GM23338 (cell line): ENCODE data around the gene CCT6B. TPM values are rescaled to one million over a fixed set of nuclear protein-coding genes. Genes with fewer than 3 reads are reported as not detected.

Experiments
- ATAC-seq: fragments of 200-7000 bp; cut with Tn5 transposase; 3 replicates; pipeline ENCODE4 v1.9.1; 2020
- DNase-seq: peaks from one replicate; pipeline ENCODE4 v3.0.0-alpha.2; 2015; ENCODE audit warnings: low spot score
- H2AFZ ChIP-seq: fragments of 200-600 bp; sonication (generic); 2 replicates; pipeline ENCODE4 v1.8.0; 2016; ENCODE audit warnings: antibody characterized with exemption, mild to moderate bottlenecking, moderate library complexity
- H3F3A ChIP-seq: fragments of 200-600 bp; sonication (generic); replicated peaks from 2 replicates; pipeline ENCODE4 v1.8.0; 2017; ENCODE audit warnings: antibody characterized with exemption, mixed run types, low read depth
- H3K27ac ChIP-seq: fragments of 200-600 bp; sonication (generic); 2 replicates; pipeline ENCODE4 v1.6.1; 2016; ENCODE audit warnings: low read depth
- H3K27me3 ChIP-seq: fragments of 200-600 bp; sonication (generic); 2 replicates; pipeline ENCODE4 v1.8.0; 2016; ENCODE audit warnings: mild to moderate bottlenecking, mixed run types, moderate library complexity; ENCODE audit not compliant: insufficient read depth
- H3K36me3 ChIP-seq: fragments of 200-600 bp; sonication (generic); 2 replicates; pipeline ENCODE4 v1.8.0; 2016; ENCODE audit warnings: mild to moderate bottlenecking; ENCODE audit not compliant: insufficient read depth
- H3K4me1 ChIP-seq: fragments of 200-600 bp; sonication (generic); 2 replicates; pipeline ENCODE4 v1.8.0; 2016; ENCODE audit warnings: mild to moderate bottlenecking, moderate library complexity; ENCODE audit not compliant: insufficient read depth
- H3K4me2 ChIP-seq: fragments of 200-600 bp; sonication (generic); 2 replicates; pipeline ENCODE4 v1.7.1; 2017; ENCODE audit warnings: mixed run types
- H3K4me3 ChIP-seq: fragments of 200-600 bp; sonication (generic); 2 replicates; pipeline ENCODE4 v1.6.1; 2016; ENCODE audit warnings: mixed run types
- H3K79me2 ChIP-seq: fragments of 200-600 bp; sonication (generic); replicated peaks from 2 replicates; pipeline ENCODE4 v1.8.0; 2017; ENCODE audit warnings: mild to moderate bottlenecking; ENCODE audit not compliant: insufficient read depth
- H3K9me2 ChIP-seq: fragments of 200-600 bp; sonication (generic); 2 replicates; pipeline ENCODE4 v1.8.0; 2017; ENCODE audit not compliant: insufficient read depth
- H4K20me1 ChIP-seq: fragments of 200-600 bp; sonication (generic); replicated peaks from 2 replicates; pipeline ENCODE4 v1.8.0; 2017; ENCODE audit warnings: mild to moderate bottlenecking; ENCODE audit not compliant: insufficient read depth
- H3K27ac Mint-ChIP-seq: 2 replicates; pipeline ENCODE4 v1.8.0; 2020; ENCODE audit warnings: inconsistent platforms, mild to moderate bottlenecking, moderate library complexity, mixed read lengths
- H3K27me3 Mint-ChIP-seq: 3 replicates; pipeline ENCODE4 v1.8.0; 2022; ENCODE audit warnings: low read depth, mild to moderate bottlenecking, moderate library complexity, mixed read lengths, inconsistent platforms; ENCODE audit not compliant: insufficient read depth, poor library complexity
- H3K36me3 Mint-ChIP-seq: 3 replicates; pipeline ENCODE4 v1.8.0; 2021; ENCODE audit warnings: low read depth, mild to moderate bottlenecking, inconsistent platforms, moderate library complexity, mixed read lengths
- H3K4me1 Mint-ChIP-seq: 3 replicates; pipeline ENCODE4 v1.8.0; 2020; ENCODE audit warnings: mild to moderate bottlenecking, inconsistent platforms, mixed read lengths
- H3K4me3 Mint-ChIP-seq: 3 replicates; pipeline ENCODE4 v1.8.0; 2021; ENCODE audit warnings: moderate library complexity, mild to moderate bottlenecking, inconsistent platforms, mixed read lengths
- H3K9me3 Mint-ChIP-seq: 3 replicates; pipeline ENCODE4 v1.8.0; 2020; ENCODE audit warnings: moderate library complexity, mild to moderate bottlenecking, inconsistent platforms, mixed read lengths
- CREB1 ChIP-seq: fragments of 250-450 bp; sonication (Bioruptor Pico); IDR thresholded peaks from 2 replicates; pipeline ENCODE4 v1.5.0; 2020; ENCODE audit warnings: low read depth, mild to moderate bottlenecking, moderate library complexity
- CTCF ChIP-seq, 2 experiments: fragments of 200-600 bp in 1 of 2; sonication (generic) in 1 of 2; conservative IDR thresholded peaks; 2 replicates each; pipeline versions ENCODE4 v1.5.1 to v1.6.1; 2016 to 2017; ENCODE audit warnings: antibody characterized with exemption in 2 of 2, low read depth in 2 of 2, mild to moderate bottlenecking in 2 of 2, moderate library complexity in 1 of 2
- ETS1 ChIP-seq: IDR thresholded peaks from 2 replicates; pipeline ENCODE4 v1.6.1; 2016; ENCODE audit warnings: antibody characterized with exemption
- EZH2 ChIP-seq: fragments of 200-600 bp; sonication (generic); IDR thresholded peaks from one replicate; pipeline ENCODE4 v1.8.0; 2017; ENCODE audit warnings: antibody characterized with exemption, mild to moderate bottlenecking, low read depth; ENCODE audit not compliant: unreplicated experiment
- EZH2phosphoT487 ChIP-seq: fragments of 200-600 bp; sonication (generic); IDR thresholded peaks from one replicate; pipeline ENCODE4 v1.8.1; 2018; ENCODE audit warnings: antibody characterized with exemption; ENCODE audit not compliant: unreplicated experiment
- JUNB ChIP-seq: IDR thresholded peaks from one replicate; pipeline ENCODE4 v1.6.1; 2016; ENCODE audit warnings: antibody characterized with exemption; ENCODE audit not compliant: unreplicated experiment
- NANOG ChIP-seq: IDR thresholded peaks from 2 replicates; pipeline ENCODE4 v1.6.1; 2016; ENCODE audit warnings: antibody characterized with exemption, borderline replicate concordance
- POLR2AphosphoS5 ChIP-seq: IDR thresholded peaks from 2 replicates; pipeline ENCODE4 v1.6.1; 2016; ENCODE audit warnings: antibody characterized with exemption, low read depth
- STAT1 ChIP-seq: IDR thresholded peaks from one replicate; pipeline ENCODE4 v1.6.1; 2016; ENCODE audit warnings: antibody characterized with exemption; ENCODE audit not compliant: unreplicated experiment
- ZNF114 ChIP-seq: fragments of 250-450 bp; sonication (Bioruptor Pico); IDR thresholded peaks from 2 replicates; pipeline ENCODE4 v1.5.0; 2020; ENCODE audit warnings: mild to moderate bottlenecking, moderate library complexity
- ZNF331 ChIP-seq: fragments of 250-450 bp; sonication (Bioruptor Pico); IDR thresholded peaks from 2 replicates; pipeline ENCODE4 v1.5.0; 2020; ENCODE audit warnings: low read depth, mild to moderate bottlenecking, moderate library complexity
- polyA plus RNA-seq: library from polyadenylated mRNA; unstranded; fragments of >200 nt; fragmentation: Nextera tagmentation; extraction: Ambion mirVana; gene quantifications from 2 replicates; pipeline ENCODE4 v1.2.1, GENCODE V29; 2016
- total RNA-seq: library from RNA; depleted of rRNA; stranded (reverse); fragments of >200 nt; shearing (Covaris generic); gene quantifications from 2 replicates; pipeline ENCODE4 v1.2.3, GENCODE V29; 2014

CCT6B gene
- total and polyA plus RNA-seq, 2 experiments from 2014 or later = 0.94 to 1.1 TPM

- Histone ChIP-seq H2AFZ (no peak overlapping the region), H3K4me2 (no peak overlapping the region), H4K20me1 (peaks cover 3% of the 10 kb centered on the region), H3K27me3 (no peaks in the 10 kb centered on the region), H3K79me2 (no peaks in the 10 kb centered on the region), H3K4me1 (no peaks in the 10 kb centered on the region), H3K4me3 (no peak overlapping the region), H3K36me3 (peaks cover 67% of the 10 kb centered on the region), H3F3A (no peaks in the 10 kb centered on the region), H3K9me2 (no peaks in the 10 kb centered on the region), H3K27ac (peak overlapping the region; percentile 55; the same call in 1 of the 2 replicates)
- H3K36me3 Mint-ChIP-seq = peaks cover 93% of the 10 kb centered on the region
- peak; percentile 69 to 90 for TF ChIP-seq CTCF (conservative IDR thresholded peaks at IDR 0.05; ENCODE audit: low read depth in 2 of 2)
- TF ChIP-seq ZNF114 (CRISPR knock-in tag) = no peak
- no peaks in the 10 kb centered on the region for H3K9me3 Mint-ChIP-seq
- no peak overlapping the region for H3K4me3 Mint-ChIP-seq
- H3K27me3 Mint-ChIP-seq = peaks cover 3% of the 10 kb centered on the region
- peak overlapping the region; percentile 52; the same call in 1 of the 2 replicates for H3K27ac Mint-ChIP-seq
- H3K4me1 Mint-ChIP-seq = no peaks in the 10 kb centered on the region
- ATAC-seq = peak; percentile 99
- peak; percentile 69 for DNase-seq
Measured at GRCh38 chr17:34998205-34998604, 36.9 kb upstream of the CCT6B start.

GRCh38 chr17:34997355-34997862 is 36.1 kb upstream of the CCT6B start:
- peaks cover 70% of the 10 kb centered on the region for H3K36me3 ChIP-seq
- H2AFZ ChIP-seq = no peak overlapping the region
- no peak for TF ChIP-seq ZNF331
- TF ChIP-seq NANOG = no peak
- no peak for TF ChIP-seq POLR2AphosphoS5
- no peak for TF ChIP-seq STAT1
- no peak for TF ChIP-seq EZH2
- no peak for TF ChIP-seq JUNB
- no peak for TF ChIP-seq ZNF114 (CRISPR knock-in tag)
- TF ChIP-seq EZH2phosphoT487 = no peak
- TF ChIP-seq ETS1 = no peak
- TF ChIP-seq CREB1 (CRISPR knock-in tag) = no peak
- TF ChIP-seq CTCF (conservative IDR thresholded peaks at IDR 0.05; ENCODE audit: low read depth in 2 of 2) = no peak
- no peak overlapping the region for H3K4me2 ChIP-seq
- no peak for ATAC-seq
- H3K4me1 Mint-ChIP-seq = no peaks in the 10 kb centered on the region
- no peak overlapping the region for H3K27ac ChIP-seq
- H3K36me3 Mint-ChIP-seq = peaks cover 93% of the 10 kb centered on the region
- H3K27me3 ChIP-seq = no peaks in the 10 kb centered on the region
- no peak overlapping the region for H3K4me3 Mint-ChIP-seq
- H3K79me2 ChIP-seq = no peaks in the 10 kb centered on the region
- H3K4me3 ChIP-seq = no peak overlapping the region
- no peak overlapping the region for H3K27ac Mint-ChIP-seq
- no peaks in the 10 kb centered on the region for H3K9me2 ChIP-seq
- H3K4me1 ChIP-seq = no peaks in the 10 kb centered on the region
- peaks cover 3% of the 10 kb centered on the region for H4K20me1 ChIP-seq
- H3F3A ChIP-seq = no peaks in the 10 kb centered on the region
- H3K27me3 Mint-ChIP-seq = peaks cover 3% of the 10 kb centered on the region
- no peaks in the 10 kb centered on the region for H3K9me3 Mint-ChIP-seq
- DNase-seq = no peak
